ENCODE data around the gene RREB1. TPM values are rescaled to one million over a fixed set of nuclear protein-coding genes. Genes with fewer than 3 reads are reported as not detected.

RREB1 gene
- polyA plus RNA-seq, 2 donors: 13.0 to 19.7 TPM

DNA sequence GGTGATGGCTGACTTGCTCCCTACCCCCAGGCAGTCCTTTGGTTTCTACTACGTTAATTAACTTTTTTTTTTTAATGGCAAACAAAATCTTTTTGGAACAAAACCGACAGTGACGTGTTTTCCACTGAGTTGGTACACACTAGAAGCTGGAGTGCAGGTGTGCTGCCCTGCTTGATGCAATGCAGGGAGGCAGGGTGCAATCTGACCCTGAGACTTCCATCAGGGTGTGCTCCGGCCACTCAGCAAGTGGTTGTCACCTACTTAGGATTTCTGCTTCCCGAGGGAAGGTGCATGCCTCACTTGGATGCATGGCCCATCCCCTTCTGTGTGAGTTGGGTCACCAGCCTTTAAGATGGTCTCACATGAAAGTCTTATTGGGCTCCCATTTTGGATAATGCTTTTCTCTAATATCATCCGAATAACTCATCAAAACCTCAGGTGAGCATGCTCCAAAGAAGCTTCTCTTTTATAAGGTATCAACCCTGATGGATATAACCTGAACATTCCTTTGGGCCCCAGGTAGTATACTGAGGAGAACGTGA is 14.0 kb downstream of the RREB1 start:
- Histone ChIP-seq H3K4me3 (ENCODE audit: low read depth in 1 of 2, low read length in 2 of 2) (no peak overlapping the region), H3K27ac (ENCODE audit: low read depth in 2 of 2, low read length in 1 of 2) (peak overlapping the region in 1 of 2 donors; percentile 21), H3K36me3 (ENCODE audit: control insufficient read depth in 2 of 2, insufficient read depth in 2 of 2, low read length in 1 of 2) (peaks cover 0 to 4% of the 10 kb centered on the region in 2 donors), H3K4me1 (ENCODE audit: control insufficient read depth in 2 of 2, insufficient read depth in 2 of 2, low read length in 1 of 2) (peaks cover 2 to 10% of the 10 kb centered on the region in 2 donors), H3K27me3 (ENCODE audit: control insufficient read depth in 1 of 2, insufficient read depth in 2 of 2, low read length in 2 of 2) (no peaks in the 10 kb centered on the region), H3K9me3 (ENCODE audit: control insufficient read depth in 2 of 2, insufficient read depth in 1 of 2, low read depth in 1 of 2, low read length in 1 of 2) (no peaks in the 10 kb centered on the region)
- 66 to 69% methylated on average over 7 of the region's 7 CpGs for WGBS, 2 donors

DNA sequence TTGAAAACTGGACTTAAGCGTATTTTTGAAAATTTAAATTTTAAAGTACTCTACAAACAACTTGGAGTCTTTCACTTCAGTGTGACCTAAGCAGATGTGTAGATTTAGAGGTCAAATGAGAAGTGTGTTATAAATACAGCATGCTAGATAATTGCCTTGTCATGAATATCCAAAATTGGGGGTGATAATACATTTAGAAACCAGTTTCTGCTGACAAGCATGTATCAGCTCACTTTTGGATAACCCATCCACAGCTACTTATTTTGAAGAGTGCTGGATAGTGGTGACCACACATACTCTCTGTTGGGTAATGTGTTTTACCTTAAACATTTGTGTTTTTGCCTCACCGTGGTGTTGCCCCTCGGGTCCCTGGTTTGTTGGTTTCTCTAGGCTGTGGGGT is 14.9 kb downstream of the RREB1 start:
- Histone ChIP-seq H3K4me1 (ENCODE audit: control insufficient read depth in 2 of 2, insufficient read depth in 2 of 2, low read length in 1 of 2) (peaks cover 2 to 13% of the 10 kb centered on the region in 2 donors), H3K9me3 (ENCODE audit: control insufficient read depth in 2 of 2, insufficient read depth in 1 of 2, low read depth in 1 of 2, low read length in 1 of 2) (no peaks in the 10 kb centered on the region), H3K27ac (ENCODE audit: low read depth in 2 of 2, low read length in 1 of 2) (no peak overlapping the region), H3K4me3 (ENCODE audit: low read depth in 1 of 2, low read length in 2 of 2) (no peak overlapping the region), H3K36me3 (ENCODE audit: control insufficient read depth in 2 of 2, insufficient read depth in 2 of 2, low read length in 1 of 2) (peaks cover 0 to 6% of the 10 kb centered on the region in 2 donors), H3K27me3 (ENCODE audit: control insufficient read depth in 1 of 2, insufficient read depth in 2 of 2, low read length in 2 of 2) (no peaks in the 10 kb centered on the region)
- WGBS, 2 donors: 95 to 96% methylated on average over 3 of the region's 3 CpGs

DNA sequence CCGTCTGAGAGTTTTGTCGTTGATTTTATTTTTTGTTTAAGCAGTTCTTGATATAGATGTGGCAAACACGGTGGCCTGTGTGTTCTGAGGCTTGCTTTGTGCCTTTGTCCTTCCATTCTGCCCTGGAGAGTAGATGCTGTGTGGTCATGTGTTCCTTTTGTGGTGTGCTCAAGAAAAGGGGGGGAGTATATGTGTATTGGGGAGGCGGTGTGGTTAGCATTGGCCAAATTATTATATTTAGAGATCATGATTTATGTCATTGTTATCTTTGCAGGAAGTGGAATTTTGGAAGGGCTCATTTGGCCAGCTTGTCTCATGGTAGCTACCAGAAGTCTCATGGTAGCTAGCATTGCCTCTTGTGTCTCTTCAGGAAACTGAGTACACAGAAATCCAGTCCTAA is 16.4 kb downstream of the RREB1 start:
- peaks cover 2 to 15% of the 10 kb centered on the region in 2 donors for H3K4me1 ChIP-seq (ENCODE audit: control insufficient read depth in 2 of 2, insufficient read depth in 2 of 2, low read length in 1 of 2)
- no peaks in the 10 kb centered on the region for H3K27me3 ChIP-seq (ENCODE audit: control insufficient read depth in 1 of 2, insufficient read depth in 2 of 2, low read length in 2 of 2)
- H3K4me3 ChIP-seq (ENCODE audit: low read depth in 1 of 2, low read length in 2 of 2): no peak overlapping the region
- peak overlapping the region; percentile 57 to 74 for H3K27ac ChIP-seq (ENCODE audit: low read depth in 2 of 2, low read length in 1 of 2)
- peaks cover 0 to 6% of the 10 kb centered on the region in 2 donors for H3K36me3 ChIP-seq (ENCODE audit: control insufficient read depth in 2 of 2, insufficient read depth in 2 of 2, low read length in 1 of 2)
- 76 to 81% methylated on average over 4 of the region's 4 CpGs for WGBS, 2 donors
- H3K9me3 ChIP-seq (ENCODE audit: control insufficient read depth in 2 of 2, insufficient read depth in 1 of 2, low read depth in 1 of 2, low read length in 1 of 2): no peaks in the 10 kb centered on the region

DNA sequence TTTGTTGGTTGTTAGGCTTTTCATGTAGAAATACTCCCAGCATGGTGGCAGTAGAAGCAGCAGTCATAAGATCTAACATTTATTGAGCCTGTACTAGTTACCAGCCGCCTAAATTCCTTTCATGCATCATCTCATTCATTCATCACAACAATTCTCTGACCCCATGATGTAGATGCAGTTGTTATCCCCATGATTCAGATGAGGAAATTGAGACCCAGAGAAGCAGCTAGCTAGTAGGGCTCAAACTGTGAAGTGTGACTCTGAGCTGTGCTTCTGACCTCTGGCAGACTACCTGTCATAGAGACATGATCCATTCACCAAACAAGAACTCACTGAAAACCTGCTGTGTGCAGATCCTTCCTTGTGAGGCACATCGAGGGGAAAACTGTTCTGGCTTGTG is 16.9 kb downstream of the RREB1 start:
- H3K4me3 ChIP-seq (ENCODE audit: low read depth in 1 of 2, low read length in 2 of 2): no peak overlapping the region
- peaks cover 0 to 6% of the 10 kb centered on the region in 2 donors for H3K36me3 ChIP-seq (ENCODE audit: control insufficient read depth in 2 of 2, insufficient read depth in 2 of 2, low read length in 1 of 2)
- no peaks in the 10 kb centered on the region for H3K27me3 ChIP-seq (ENCODE audit: control insufficient read depth in 1 of 2, insufficient read depth in 2 of 2, low read length in 2 of 2)
- H3K4me1 ChIP-seq (ENCODE audit: control insufficient read depth in 2 of 2, insufficient read depth in 2 of 2, low read length in 1 of 2): peaks cover 2 to 12% of the 10 kb centered on the region in 2 donors
- 53 to 54% methylated on average over 2 of the region's 2 CpGs for WGBS, 2 donors
- no peaks in the 10 kb centered on the region for H3K9me3 ChIP-seq (ENCODE audit: control insufficient read depth in 2 of 2, insufficient read depth in 1 of 2, low read depth in 1 of 2, low read length in 1 of 2)
- peak overlapping the region; percentile 74 to 80 for H3K27ac ChIP-seq (ENCODE audit: low read depth in 2 of 2, low read length in 1 of 2)

DNA sequence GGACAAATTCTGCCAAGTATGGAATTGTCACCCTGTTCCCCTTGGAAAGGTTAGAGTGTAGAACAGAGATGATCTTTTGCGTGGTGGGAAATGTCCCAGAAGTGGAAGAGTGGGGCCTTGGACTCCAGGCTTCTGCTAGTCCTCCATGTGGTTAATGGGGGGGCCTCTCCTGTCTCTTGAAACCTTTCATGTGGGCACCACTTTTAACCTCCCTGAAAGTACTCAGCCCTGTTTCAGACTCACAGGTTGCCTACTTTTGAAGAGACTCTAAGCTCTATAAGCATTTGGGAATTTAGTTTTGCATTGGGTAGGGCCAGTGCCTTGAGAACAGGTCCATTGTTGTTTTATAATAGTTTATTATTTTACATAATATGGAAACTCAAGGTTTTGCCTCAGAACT is 17.5 kb downstream of the RREB1 start:
- Histone ChIP-seq H3K27ac (ENCODE audit: low read depth in 2 of 2, low read length in 1 of 2) (peak overlapping the region; percentile 74 to 80), H3K4me3 (ENCODE audit: low read depth in 1 of 2, low read length in 2 of 2) (no peak overlapping the region), H3K36me3 (ENCODE audit: control insufficient read depth in 2 of 2, insufficient read depth in 2 of 2, low read length in 1 of 2) (peaks cover 0 to 6% of the 10 kb centered on the region in 2 donors), H3K9me3 (ENCODE audit: control insufficient read depth in 2 of 2, insufficient read depth in 1 of 2, low read depth in 1 of 2, low read length in 1 of 2) (no peaks in the 10 kb centered on the region), H3K27me3 (ENCODE audit: control insufficient read depth in 1 of 2, insufficient read depth in 2 of 2, low read length in 2 of 2) (no peaks in the 10 kb centered on the region), H3K4me1 (ENCODE audit: control insufficient read depth in 2 of 2, insufficient read depth in 2 of 2, low read length in 1 of 2) (peaks cover 2 to 17% of the 10 kb centered on the region in 2 donors)
- WGBS, 2 donors: 82 to 91% methylated on average over 1 of the region's 1 CpG

DNA sequence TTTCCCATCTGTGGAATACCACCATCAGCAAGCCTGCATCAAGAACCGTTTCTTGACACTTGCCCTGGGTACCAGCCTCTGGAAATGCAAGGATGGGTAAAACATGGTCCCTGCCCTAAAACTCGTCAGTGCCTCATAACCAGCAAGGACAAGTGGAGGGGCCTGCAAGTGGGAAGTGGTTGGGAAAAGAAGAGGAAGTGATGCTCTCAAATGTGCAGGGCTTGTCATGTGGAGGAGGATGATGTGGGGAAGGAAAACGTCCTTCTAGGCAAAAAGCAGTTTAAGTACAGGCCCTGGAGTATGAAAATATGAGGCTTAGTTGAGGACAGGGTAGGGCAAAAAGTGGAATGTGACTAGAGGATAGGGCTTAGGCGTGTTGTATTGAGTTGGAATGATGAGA is 19.0 kb downstream of the RREB1 start:
- Histone ChIP-seq H3K27me3 (ENCODE audit: control insufficient read depth in 1 of 2, insufficient read depth in 2 of 2, low read length in 2 of 2) (no peaks in the 10 kb centered on the region), H3K27ac (ENCODE audit: low read depth in 2 of 2, low read length in 1 of 2) (peak overlapping the region in 1 of 2 donors; percentile 71), H3K9me3 (ENCODE audit: control insufficient read depth in 2 of 2, insufficient read depth in 1 of 2, low read depth in 1 of 2, low read length in 1 of 2) (no peaks in the 10 kb centered on the region), H3K4me3 (ENCODE audit: low read depth in 1 of 2, low read length in 2 of 2) (no peak overlapping the region), H3K4me1 (ENCODE audit: control insufficient read depth in 2 of 2, insufficient read depth in 2 of 2, low read length in 1 of 2) (peaks cover 1 to 16% of the 10 kb centered on the region in 2 donors), H3K36me3 (ENCODE audit: control insufficient read depth in 2 of 2, insufficient read depth in 2 of 2, low read length in 1 of 2) (peaks cover 0 to 6% of the 10 kb centered on the region in 2 donors)
- WGBS, 2 donors: 74 to 77% methylated on average over 4 of the region's 4 CpGs

DNA sequence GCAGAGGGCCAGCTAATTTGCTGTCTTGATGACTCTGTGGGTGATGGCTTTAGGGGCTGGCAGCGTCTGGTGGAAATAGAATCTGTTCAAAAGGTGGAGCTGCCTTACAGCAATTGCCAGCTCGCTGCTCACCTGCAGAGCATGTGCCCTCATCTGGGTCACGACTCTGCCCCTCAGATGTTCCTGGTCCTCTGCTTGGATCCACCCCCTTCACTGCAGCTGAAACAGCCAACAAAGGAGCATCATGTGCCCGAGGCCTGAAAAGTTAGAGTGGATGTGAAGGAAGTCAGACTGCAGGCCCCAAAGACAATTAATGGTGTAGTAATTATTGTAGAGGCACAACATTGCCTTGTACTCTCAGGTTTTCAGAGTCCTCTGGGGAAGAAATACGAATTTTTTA is 19.9 kb downstream of the RREB1 start:
- Histone ChIP-seq H3K4me1 (ENCODE audit: control insufficient read depth in 2 of 2, insufficient read depth in 2 of 2, low read length in 1 of 2) (peaks cover 0 to 15% of the 10 kb centered on the region in 2 donors), H3K27ac (ENCODE audit: low read depth in 2 of 2, low read length in 1 of 2) (peak overlapping the region; percentile 63 to 74), H3K36me3 (ENCODE audit: control insufficient read depth in 2 of 2, insufficient read depth in 2 of 2, low read length in 1 of 2) (peaks cover 0 to 6% of the 10 kb centered on the region in 2 donors), H3K27me3 (ENCODE audit: control insufficient read depth in 1 of 2, insufficient read depth in 2 of 2, low read length in 2 of 2) (no peaks in the 10 kb centered on the region), H3K9me3 (ENCODE audit: control insufficient read depth in 2 of 2, insufficient read depth in 1 of 2, low read depth in 1 of 2, low read length in 1 of 2) (no peaks in the 10 kb centered on the region), H3K4me3 (ENCODE audit: low read depth in 1 of 2, low read length in 2 of 2) (no peak overlapping the region)
- WGBS, 2 donors: 76 to 77% methylated on average over 5 of the region's 5 CpGs

DNA sequence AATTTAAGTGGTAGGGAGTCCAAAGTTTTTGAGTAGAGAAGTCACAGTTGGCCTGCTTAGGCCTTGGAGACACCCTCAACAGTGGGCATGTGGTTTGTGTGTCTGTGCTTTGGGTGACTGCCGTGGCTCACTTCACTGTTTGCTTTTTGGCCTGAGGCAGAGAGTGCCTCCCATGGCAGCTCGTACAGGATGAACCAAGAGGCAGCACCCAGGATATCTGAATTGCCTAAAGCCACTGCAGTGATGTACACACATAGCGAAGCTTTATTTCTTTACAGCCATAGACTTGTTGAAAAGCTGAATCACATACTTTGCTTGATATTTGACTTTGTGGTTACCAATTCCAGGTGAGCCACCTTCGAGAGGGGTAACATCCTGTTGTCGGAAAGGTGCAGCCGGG is 21.6 kb downstream of the RREB1 start:
- WGBS, 2 donors: 49 to 65% methylated on average over 6 of the region's 6 CpGs
- Histone ChIP-seq H3K36me3 (ENCODE audit: control insufficient read depth in 2 of 2, insufficient read depth in 2 of 2, low read length in 1 of 2) (peaks cover 0 to 2% of the 10 kb centered on the region in 2 donors), H3K27me3 (ENCODE audit: control insufficient read depth in 1 of 2, insufficient read depth in 2 of 2, low read length in 2 of 2) (no peaks in the 10 kb centered on the region), H3K9me3 (ENCODE audit: control insufficient read depth in 2 of 2, insufficient read depth in 1 of 2, low read depth in 1 of 2, low read length in 1 of 2) (no peaks in the 10 kb centered on the region), H3K27ac (ENCODE audit: low read depth in 2 of 2, low read length in 1 of 2) (peak overlapping the region; percentile 95), H3K4me3 (ENCODE audit: low read depth in 1 of 2, low read length in 2 of 2) (no peak overlapping the region), H3K4me1 (ENCODE audit: control insufficient read depth in 2 of 2, insufficient read depth in 2 of 2, low read length in 1 of 2) (peaks cover 0 to 13% of the 10 kb centered on the region in 2 donors)

DNA sequence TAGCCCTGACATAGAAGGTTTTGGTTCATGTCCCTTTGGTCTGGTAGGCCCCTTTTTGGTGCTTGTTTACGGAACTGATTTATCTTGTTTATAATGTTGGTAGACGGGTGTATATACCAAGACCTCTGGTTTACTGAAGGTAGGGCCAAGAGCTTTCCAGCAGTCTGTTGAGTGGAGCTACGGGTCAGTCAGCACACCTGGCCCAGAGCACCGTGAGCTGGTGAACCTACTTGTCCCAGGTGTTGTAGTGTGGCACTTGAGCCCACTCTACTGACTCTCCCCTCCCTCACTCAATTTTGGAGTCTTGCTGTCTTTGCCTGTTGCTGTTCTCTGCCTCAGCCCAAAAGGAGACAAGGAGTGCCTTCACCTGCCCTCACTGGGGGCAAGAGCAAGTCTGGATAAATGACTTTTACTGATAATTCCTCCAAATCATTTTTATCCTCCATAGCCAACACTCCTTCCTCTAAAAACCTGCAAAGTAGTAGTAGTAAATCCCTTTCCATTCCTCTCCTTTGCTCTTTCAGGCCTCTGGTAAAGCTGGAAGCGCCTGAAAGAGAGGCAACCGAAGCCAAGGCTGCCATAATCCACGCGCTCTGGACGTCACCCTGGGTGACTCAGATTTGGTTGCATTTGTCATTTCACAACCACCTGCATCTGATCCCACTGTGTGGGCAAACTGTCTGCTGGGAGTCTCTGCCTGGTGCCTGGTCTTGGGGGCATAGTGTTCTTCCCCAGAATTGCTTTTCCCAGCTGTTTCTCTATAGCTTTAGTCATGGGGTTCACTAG is 22.2 kb downstream of the RREB1 start:
- peaks cover 0 to 2% of the 10 kb centered on the region in 2 donors for H3K36me3 ChIP-seq (ENCODE audit: control insufficient read depth in 2 of 2, insufficient read depth in 2 of 2, low read length in 1 of 2)
- 52 to 54% methylated on average over 9 of the region's 9 CpGs for WGBS, 2 donors
- H3K4me1 ChIP-seq (ENCODE audit: control insufficient read depth in 2 of 2, insufficient read depth in 2 of 2, low read length in 1 of 2): peaks cover 0 to 13% of the 10 kb centered on the region in 2 donors
- peak overlapping the region; percentile 95 for H3K27ac ChIP-seq (ENCODE audit: low read depth in 2 of 2, low read length in 1 of 2)
- no peaks in the 10 kb centered on the region for H3K27me3 ChIP-seq (ENCODE audit: control insufficient read depth in 1 of 2, insufficient read depth in 2 of 2, low read length in 2 of 2)
- no peaks in the 10 kb centered on the region for H3K9me3 ChIP-seq (ENCODE audit: control insufficient read depth in 2 of 2, insufficient read depth in 1 of 2, low read depth in 1 of 2, low read length in 1 of 2)
- no peak overlapping the region for H3K4me3 ChIP-seq (ENCODE audit: low read depth in 1 of 2, low read length in 2 of 2)

All from esophagus (tissue), 2 donors.